Measurements from ENCODE around the gene TBCD.

TBCD gene

GRCh38 chr17:82859431-82860403 is 107.9 kb downstream of the TBCD start:
- no peak for TF ChIP-seq CTCF (IDR thresholded peaks at IDR 0.05; ENCODE audit: borderline replicate concordance, control extremely low read depth, extremely low read depth, insufficient read depth, missing control alignments)
- in situ Hi-C loops (cut with MboI; ENCODE audit: low sequenced_read_pairs, unreplicated experiment): no loop called here
- peak; percentile 75 for DNase-seq (ENCODE audit: low spot score)

GRCh38 chr17:82860606-82861392 is 108.9 kb downstream of the TBCD start:
- in situ Hi-C loops (cut with MboI; ENCODE audit: low sequenced_read_pairs, unreplicated experiment): no loop called here
- no peak for TF ChIP-seq CTCF (IDR thresholded peaks at IDR 0.05; ENCODE audit: borderline replicate concordance, control extremely low read depth, extremely low read depth, insufficient read depth, missing control alignments)
- no peak for DNase-seq (ENCODE audit: low spot score)

GRCh38 chr17:82861393-82861775 is 109.5 kb downstream of the TBCD start:
- no peak for TF ChIP-seq CTCF (IDR thresholded peaks at IDR 0.05; ENCODE audit: borderline replicate concordance, control extremely low read depth, extremely low read depth, insufficient read depth, missing control alignments)
- in situ Hi-C loops (cut with MboI; ENCODE audit: low sequenced_read_pairs, unreplicated experiment): no loop called here
- no peak for DNase-seq (ENCODE audit: low spot score)

- in situ Hi-C loops (cut with MboI; ENCODE audit: low sequenced_read_pairs, unreplicated experiment): no loop called here
- no peak for DNase-seq (ENCODE audit: low spot score)
- no peak for TF ChIP-seq CTCF (IDR thresholded peaks at IDR 0.05; ENCODE audit: borderline replicate concordance, control extremely low read depth, extremely low read depth, insufficient read depth, missing control alignments)
Measured at GRCh38 chr17:82862191-82862590, 110.3 kb downstream of the TBCD start.

- DNase-seq (ENCODE audit: low spot score): no peak
- in situ Hi-C loops (cut with MboI; ENCODE audit: low sequenced_read_pairs, unreplicated experiment): no loop called here
- TF ChIP-seq CTCF (IDR thresholded peaks at IDR 0.05; ENCODE audit: borderline replicate concordance, control extremely low read depth, extremely low read depth, insufficient read depth, missing control alignments): no peak
Measured at GRCh38 chr17:82862737-82863382, 111.0 kb downstream of the TBCD start.

GRCh38 chr17:82863383-82863940 is 111.6 kb downstream of the TBCD start:
- no peak for TF ChIP-seq CTCF (IDR thresholded peaks at IDR 0.05; ENCODE audit: borderline replicate concordance, control extremely low read depth, extremely low read depth, insufficient read depth, missing control alignments)
- no peak for DNase-seq (ENCODE audit: low spot score)
- in situ Hi-C loops (cut with MboI; ENCODE audit: low sequenced_read_pairs, unreplicated experiment): no loop called here

Data from GM13976 (cell line).